ENCODE results near the gene CAPN10. TPM values are rescaled to one million over a fixed set of nuclear protein-coding genes. Genes with fewer than 3 reads are reported as not detected.

CAPN10 gene
- total RNA-seq, 1 experiment from 2014 or later, result 61.3 TPM

DNA sequence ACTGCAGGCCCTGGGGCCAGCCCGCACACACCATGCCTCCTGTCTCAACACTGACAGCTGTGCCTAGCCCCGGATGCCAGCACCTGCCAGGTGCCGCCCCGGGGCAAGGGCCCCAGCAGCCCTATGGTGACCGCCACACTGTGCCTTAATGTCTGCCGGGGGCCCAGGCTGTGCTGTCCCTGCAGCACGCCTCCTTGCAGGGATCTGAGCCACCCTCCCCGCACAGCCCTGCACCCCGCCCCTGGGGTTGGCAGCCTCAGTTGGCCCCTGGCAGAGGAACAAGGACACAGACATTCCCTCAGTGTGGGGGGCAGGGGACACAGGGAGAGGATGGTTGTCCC lies 8.5 kb upstream of the CAPN10 start:
- TF ChIP-seq NR1H2 (CRISPR knock-in tag; IDR thresholded peaks at IDR 0.05), result no peak
- TF ChIP-seq E2F5 (CRISPR knock-in tag; IDR thresholded peaks at IDR 0.05), result no peak
- no peak for TF ChIP-seq SMAD3 (CRISPR knock-in tag; IDR thresholded peaks at IDR 0.05; ENCODE audit: borderline replicate concordance)
- TF ChIP-seq JUN (CRISPR knock-in tag; IDR thresholded peaks at IDR 0.05), result no peak
- no peak for TF ChIP-seq E2F1 (CRISPR knock-in tag; IDR thresholded peaks at IDR 0.05)
- TF ChIP-seq, protein P1, sequence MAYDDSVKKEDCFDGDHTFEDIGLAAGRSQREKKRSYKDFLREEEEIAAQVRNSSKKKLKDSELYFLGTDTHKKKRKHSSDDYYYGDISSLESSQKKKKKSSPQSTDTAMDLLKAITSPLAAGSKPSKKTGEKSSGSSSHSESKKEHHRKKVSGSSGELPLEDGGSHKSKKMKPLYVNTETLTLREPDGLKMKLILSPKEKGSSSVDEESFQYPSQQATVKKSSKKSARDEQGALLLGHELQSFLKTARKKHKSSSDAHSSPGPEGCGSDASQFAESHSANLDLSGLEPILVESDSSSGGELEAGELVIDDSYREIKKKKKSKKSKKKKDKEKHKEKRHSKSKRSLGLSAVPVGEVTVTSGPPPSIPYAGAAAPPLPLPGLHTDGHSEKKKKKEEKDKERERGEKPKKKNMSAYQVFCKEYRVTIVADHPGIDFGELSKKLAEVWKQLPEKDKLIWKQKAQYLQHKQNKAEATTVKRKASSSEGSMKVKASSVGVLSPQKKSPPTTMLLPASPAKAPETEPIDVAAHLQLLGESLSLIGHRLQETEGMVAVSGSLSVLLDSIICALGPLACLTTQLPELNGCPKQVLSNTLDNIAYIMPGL (CRISPR knock-in tag; IDR thresholded peaks at IDR 0.05), result no peak
- TF ChIP-seq ESRRA (CRISPR knock-in tag; IDR thresholded peaks at IDR 0.05; ENCODE audit: borderline replicate concordance), result no peak
- no peak for TF ChIP-seq NR3C1 (CRISPR knock-in tag; conservative IDR thresholded peaks at IDR 0.05; ENCODE audit: low read depth)
- TF ChIP-seq RORB (CRISPR knock-in tag; IDR thresholded peaks at IDR 0.05), result no peak
- TF ChIP-seq IRF2 (CRISPR knock-in tag; IDR thresholded peaks at IDR 0.05; ENCODE audit: borderline replicate concordance, low read depth), result no peak
- TF ChIP-seq CTCF (IDR thresholded peaks at IDR 0.05), result no peak
- no peak for TF ChIP-seq TEAD1 (CRISPR knock-in tag; IDR thresholded peaks at IDR 0.05)
- no peak for TF ChIP-seq RELA (CRISPR knock-in tag; IDR thresholded peaks at IDR 0.05; ENCODE audit: borderline replicate concordance)
- TF ChIP-seq PREB (CRISPR knock-in tag; IDR thresholded peaks at IDR 0.05; ENCODE audit: borderline replicate concordance), result no peak
- TF ChIP-seq, protein P2, sequence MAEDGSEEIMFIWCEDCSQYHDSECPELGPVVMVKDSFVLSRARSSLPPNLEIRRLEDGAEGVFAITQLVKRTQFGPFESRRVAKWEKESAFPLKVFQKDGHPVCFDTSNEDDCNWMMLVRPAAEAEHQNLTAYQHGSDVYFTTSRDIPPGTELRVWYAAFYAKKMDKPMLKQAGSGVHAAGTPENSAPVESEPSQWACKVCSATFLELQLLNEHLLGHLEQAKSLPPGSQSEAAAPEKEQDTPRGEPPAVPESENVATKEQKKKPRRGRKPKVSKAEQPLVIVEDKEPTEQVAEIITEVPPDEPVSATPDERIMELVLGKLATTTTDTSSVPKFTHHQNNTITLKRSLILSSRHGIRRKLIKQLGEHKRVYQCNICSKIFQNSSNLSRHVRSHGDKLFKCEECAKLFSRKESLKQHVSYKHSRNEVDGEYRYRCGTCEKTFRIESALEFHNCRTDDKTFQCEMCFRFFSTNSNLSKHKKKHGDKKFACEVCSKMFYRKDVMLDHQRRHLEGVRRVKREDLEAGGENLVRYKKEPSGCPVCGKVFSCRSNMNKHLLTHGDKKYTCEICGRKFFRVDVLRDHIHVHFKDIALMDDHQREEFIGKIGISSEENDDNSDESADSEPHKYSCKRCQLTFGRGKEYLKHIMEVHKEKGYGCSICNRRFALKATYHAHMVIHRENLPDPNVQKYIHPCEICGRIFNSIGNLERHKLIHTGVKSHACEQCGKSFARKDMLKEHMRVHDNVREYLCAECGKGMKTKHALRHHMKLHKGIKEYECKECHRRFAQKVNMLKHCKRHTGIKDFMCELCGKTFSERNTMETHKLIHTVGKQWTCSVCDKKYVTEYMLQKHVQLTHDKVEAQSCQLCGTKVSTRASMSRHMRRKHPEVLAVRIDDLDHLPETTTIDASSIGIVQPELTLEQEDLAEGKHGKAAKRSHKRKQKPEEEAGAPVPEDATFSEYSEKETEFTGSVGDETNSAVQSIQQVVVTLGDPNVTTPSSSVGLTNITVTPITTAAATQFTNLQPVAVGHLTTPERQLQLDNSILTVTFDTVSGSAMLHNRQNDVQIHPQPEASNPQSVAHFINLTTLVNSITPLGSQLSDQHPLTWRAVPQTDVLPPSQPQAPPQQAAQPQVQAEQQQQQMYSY (CRISPR knock-in tag; IDR thresholded peaks at IDR 0.05), result no peak
- no peak for TF ChIP-seq MXD4 (CRISPR knock-in tag; IDR thresholded peaks at IDR 0.05; ENCODE audit: borderline replicate concordance)
- TF ChIP-seq, protein P3, sequence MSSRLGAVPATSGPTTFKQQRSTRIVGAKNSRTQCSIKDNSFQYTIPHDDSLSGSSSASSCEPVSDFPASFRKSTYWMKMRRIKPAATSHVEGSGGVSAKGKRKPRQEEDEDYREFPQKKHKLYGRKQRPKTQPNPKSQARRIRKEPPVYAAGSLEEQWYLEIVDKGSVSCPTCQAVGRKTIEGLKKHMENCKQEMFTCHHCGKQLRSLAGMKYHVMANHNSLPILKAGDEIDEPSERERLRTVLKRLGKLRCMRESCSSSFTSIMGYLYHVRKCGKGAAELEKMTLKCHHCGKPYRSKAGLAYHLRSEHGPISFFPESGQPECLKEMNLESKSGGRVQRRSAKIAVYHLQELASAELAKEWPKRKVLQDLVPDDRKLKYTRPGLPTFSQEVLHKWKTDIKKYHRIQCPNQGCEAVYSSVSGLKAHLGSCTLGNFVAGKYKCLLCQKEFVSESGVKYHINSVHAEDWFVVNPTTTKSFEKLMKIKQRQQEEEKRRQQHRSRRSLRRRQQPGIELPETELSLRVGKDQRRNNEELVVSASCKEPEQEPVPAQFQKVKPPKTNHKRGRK (CRISPR knock-in tag; IDR thresholded peaks at IDR 0.05; ENCODE audit: borderline replicate concordance), result no peak
- TF ChIP-seq, protein P4, sequence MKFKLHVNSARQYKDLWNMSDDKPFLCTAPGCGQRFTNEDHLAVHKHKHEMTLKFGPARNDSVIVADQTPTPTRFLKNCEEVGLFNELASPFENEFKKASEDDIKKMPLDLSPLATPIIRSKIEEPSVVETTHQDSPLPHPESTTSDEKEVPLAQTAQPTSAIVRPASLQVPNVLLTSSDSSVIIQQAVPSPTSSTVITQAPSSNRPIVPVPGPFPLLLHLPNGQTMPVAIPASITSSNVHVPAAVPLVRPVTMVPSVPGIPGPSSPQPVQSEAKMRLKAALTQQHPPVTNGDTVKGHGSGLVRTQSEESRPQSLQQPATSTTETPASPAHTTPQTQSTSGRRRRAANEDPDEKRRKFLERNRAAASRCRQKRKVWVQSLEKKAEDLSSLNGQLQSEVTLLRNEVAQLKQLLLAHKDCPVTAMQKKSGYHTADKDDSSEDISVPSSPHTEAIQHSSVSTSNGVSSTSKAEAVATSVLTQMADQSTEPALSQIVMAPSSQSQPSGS (CRISPR knock-in tag; IDR thresholded peaks at IDR 0.05; ENCODE audit: borderline replicate concordance, low read depth), result no peak

More for the DNA sequence above, 8.5 kb upstream of the CAPN10 start:
- Mint-ChIP-seq H3K27ac (no peak overlapping the region), H3K9me3 (no peaks in the 10 kb centered on the region), H3K4me1 (peaks cover 13% of the 10 kb centered on the region), H3K36me3 (no peaks in the 10 kb centered on the region; the same call in 1 of the 2 replicates), H3K4me3 (no peak overlapping the region), H3K27me3 (ENCODE audit: low read depth) (no peaks in the 10 kb centered on the region)
- POLR2A ChIA-PET, result no interaction called here
- CTCF ChIA-PET, result interaction anchor here (1.0 kb wide), 1 partner anchor 12 kb away, joined by 4 read pairs; no protein-coding TSS in a partner anchor
- DNase-seq (ENCODE audit: low spot score) (no peak), ATAC-seq (no peak)
